H1 (cell line): ENCODE data around the gene ILKAP. TPM values are rescaled to one million over a fixed set of nuclear protein-coding genes. Genes with fewer than 3 reads are reported as not detected.
"Not testable (repeated sequence)": the region's sequence is repeated elsewhere in the genome, so short reads cannot be mapped to it uniquely, and the experiment has no call there.

Experiments
- CTCF ChIA-PET: fragments of 300-600 bp; sonication (Branson Sonifier 250); formaldehyde crosslinking; loops from one replicate; lab custom pipeline; 2021; ENCODE audit not compliant: partially characterized antibody; lab: Charles Lee
- POLR2A ChIA-PET: fragments of 300-600 bp; sonication (Branson Sonifier 250); formaldehyde crosslinking; loops from one replicate; lab custom pipeline; 2021; ENCODE audit warnings: inconsistent platforms; ENCODE audit not compliant: partially characterized antibody; lab: Charles Lee
- DNase-seq, 2 experiments: peaks; one replicate each; pipeline versions ENCODE4 v3.0.0 to v3.0.0-alpha.2; 2010 to 2022; ENCODE audit warnings: low spot score in 2 of 2, low read depth in 1 of 2, mixed read lengths in 1 of 2
- FAIRE-seq: peaks from 2 replicates; lab custom pipeline; 2011; peaks lifted over from hg19 to GRCh38; lab: Jason Lieb, UNC
- H2AFZ ChIP-seq: 2 replicates; pipeline ENCODE4 v1.8.1; 2012; ENCODE audit warnings: low read length, inconsistent platforms
- H2AK5ac ChIP-seq: 2 replicates; pipeline ENCODE4 v1.6.1; 2013; ENCODE audit warnings: low read depth, low read length
- H2BK120ac ChIP-seq: replicated peaks from 2 replicates; pipeline ENCODE3; 2013; ENCODE audit warnings: low read depth, low read length, inconsistent platforms
- H2BK12ac ChIP-seq: 2 replicates; pipeline ENCODE4 v1.6.1; 2013; ENCODE audit warnings: low read depth, low read length
- H2BK15ac ChIP-seq: 2 replicates; pipeline ENCODE4 v1.6.1; 2013; ENCODE audit warnings: low read length
- H2BK20ac ChIP-seq: 2 replicates; pipeline ENCODE4 v1.6.1; 2013; ENCODE audit warnings: low read length
- H2BK5ac ChIP-seq: 2 replicates; pipeline ENCODE4 v1.6.1; 2013; ENCODE audit warnings: low read depth, low read length
- H3K14ac ChIP-seq: 2 replicates; pipeline ENCODE4 v1.6.1; 2013; ENCODE audit warnings: inconsistent platforms; ENCODE audit not compliant: insufficient read length
- H3K18ac ChIP-seq: 2 replicates; pipeline ENCODE4 v1.6.1; 2013; ENCODE audit warnings: low read length; ENCODE audit errors: extremely low read depth
- H3K23ac ChIP-seq: 2 replicates; pipeline ENCODE4 v1.6.1; 2013; ENCODE audit warnings: inconsistent platforms; ENCODE audit not compliant: insufficient read length
- H3K23me2 ChIP-seq: 2 replicates; pipeline ENCODE4 v1.6.1; 2013; ENCODE audit warnings: low read depth, low read length
- H3K27ac ChIP-seq: 2 replicates; pipeline ENCODE4 v1.6.1; 2011; ENCODE audit warnings: low read depth, low read length, inconsistent platforms
- H3K27me3 ChIP-seq, 4 experiments: replicated peaks in 1 of 4; 1 replicate in 1 of 4; 2 replicates in 3 of 4; pipeline versions ENCODE4 v1.6.1 to v1.8.1; 2011 to 2013; ENCODE audit warnings: low read length in 3 of 4, mild to moderate bottlenecking in 3 of 4, inconsistent platforms in 2 of 4, mixed read lengths in 2 of 4, moderate library complexity in 1 of 4; ENCODE audit not compliant: control insufficient read depth in 3 of 4, insufficient read depth in 3 of 4; ENCODE audit errors: extremely low read depth in 1 of 4
- H3K36me3 ChIP-seq, 4 experiments: 2 replicates each; pipeline versions ENCODE4 v1.6.1 to v1.8.1; 2011 to 2013; ENCODE audit warnings: mild to moderate bottlenecking in 4 of 4, low read length in 3 of 4, moderate library complexity in 2 of 4, control low read depth in 1 of 4, inconsistent platforms in 1 of 4; ENCODE audit not compliant: insufficient read depth in 4 of 4, control insufficient read depth in 2 of 4
- H3K4ac ChIP-seq: replicated peaks from 2 replicates; pipeline ENCODE3; 2013; ENCODE audit warnings: low read length, low read depth, mixed read lengths, inconsistent platforms; ENCODE audit not compliant: insufficient read length
- H3K4me1 ChIP-seq, 4 experiments: replicated peaks in 1 of 4; 1 replicate in 1 of 4; 2 replicates in 3 of 4; pipeline versions ENCODE4 v1.6.1 to v1.8.1; 2011 to 2013; ENCODE audit warnings: low read length in 3 of 4, inconsistent platforms in 2 of 4, mixed read lengths in 1 of 4; ENCODE audit not compliant: insufficient read depth in 4 of 4, control insufficient read depth in 3 of 4
- H3K4me2 ChIP-seq, 2 experiments: 2 replicates each; pipeline versions ENCODE4 v1.6.1 to v1.8.1; 2011 to 2013; ENCODE audit warnings: low read depth in 2 of 2, low read length in 2 of 2, control low read depth in 1 of 2, inconsistent platforms in 1 of 2, mild to moderate bottlenecking in 1 of 2; ENCODE audit not compliant: insufficient read depth in 1 of 2
- H3K4me3 ChIP-seq, 4 experiments: fragments of 200-600, 300-600 bp in 1 of 4; sonication (generic), shearing (Covaris generic), sonication (Bioruptor Twin) in 1 of 4; 2 replicates each; pipeline versions ENCODE4 v1.5.1 to v1.8.1; 2011 to 2016; ENCODE audit warnings: low read length in 4 of 4, low read depth in 3 of 4, control low read depth in 2 of 4, inconsistent platforms in 2 of 4, mild to moderate bottlenecking in 2 of 4, mixed read lengths in 1 of 4, moderate library complexity in 1 of 4; ENCODE audit not compliant: insufficient read depth in 2 of 4; ENCODE audit errors: extremely low read depth in 1 of 4
- H3K56ac ChIP-seq: replicated peaks from 2 replicates; pipeline ENCODE3; 2013; ENCODE audit warnings: low read depth, mild to moderate bottlenecking, mixed read lengths, low read length, inconsistent platforms; ENCODE audit not compliant: insufficient read length
- H3K79me1 ChIP-seq: 2 replicates; pipeline ENCODE4 v1.6.1; 2013; ENCODE audit warnings: low read depth, low read length, control low read depth
- H3K79me2 ChIP-seq, 2 experiments: 2 replicates each; pipeline versions ENCODE4 v1.6.1 to v1.8.1; 2012 to 2013; ENCODE audit warnings: low read length in 2 of 2, mild to moderate bottlenecking in 2 of 2, inconsistent platforms in 1 of 2; ENCODE audit not compliant: insufficient read depth in 2 of 2, control insufficient read depth in 1 of 2
- H3K9ac ChIP-seq, 4 experiments: replicated peaks in 1 of 4; 1 replicate in 1 of 4; 2 replicates in 3 of 4; pipeline versions ENCODE4 v1.6.1 to v1.8.1; 2011 to 2013; ENCODE audit warnings: low read depth in 3 of 4, low read length in 3 of 4, control low read depth in 2 of 4, mild to moderate bottlenecking in 2 of 4, moderate library complexity in 2 of 4, inconsistent platforms in 1 of 4; ENCODE audit errors: extremely low read depth in 1 of 4
- H3K9me3 ChIP-seq, 2 experiments: 2 replicates each; pipeline versions ENCODE4 v1.6.1 to v1.8.1; 2012 to 2013; ENCODE audit warnings: mild to moderate bottlenecking in 2 of 2, moderate library complexity in 2 of 2, control low read depth in 1 of 2, inconsistent platforms in 1 of 2, low read depth in 1 of 2, low read length in 1 of 2, mixed read lengths in 1 of 2; ENCODE audit not compliant: insufficient read depth in 2 of 2
- H4K20me1 ChIP-seq, 2 experiments: replicated peaks in 1 of 2; 2 replicates each; pipeline versions ENCODE3 to v1.8.1; 2011 to 2013; ENCODE audit warnings: inconsistent platforms in 2 of 2, low read length in 2 of 2, mild to moderate bottlenecking in 1 of 2; ENCODE audit not compliant: insufficient read depth in 2 of 2, control insufficient read depth in 1 of 2
- H4K5ac ChIP-seq: 2 replicates; pipeline ENCODE4 v1.6.1; 2013; ENCODE audit warnings: low read length, low read depth, mixed read lengths, inconsistent platforms; ENCODE audit not compliant: insufficient read length
- H4K8ac ChIP-seq: 2 replicates; pipeline ENCODE4 v1.8.0; 2013; ENCODE audit warnings: mild to moderate bottlenecking, moderate library complexity, low read length, inconsistent platforms; ENCODE audit not compliant: insufficient read depth; ENCODE audit errors: extremely low read depth
- H4K91ac ChIP-seq: replicated peaks from 2 replicates; pipeline ENCODE3; 2013; ENCODE audit warnings: low read length, mixed read lengths, inconsistent platforms; ENCODE audit not compliant: insufficient read length
- WGBS, 2 experiments: shearing (Covaris generic) in 1 of 2; methylation state at CpG; one replicate each; pipeline versions ENCODE4 v1.1.6 to v1.1.7; 2013 to 2015; ENCODE audit warnings: low lambda C conversion rate in 2 of 2, mixed read lengths in 2 of 2, inconsistent platforms in 1 of 2, low coverage in 1 of 2, missing lambda C conversion rate in 1 of 2; ENCODE audit not compliant: insufficient replicate concordance in 2 of 2, insufficient coverage in 1 of 2, insufficient read length in 1 of 2; ENCODE audit errors: extremely low coverage in 1 of 2, missing lambda C conversion rate in 1 of 2; 5-methylcytosine and 5-hydroxymethylcytosine counted together
- polyA plus RNA-seq, 7 experiments: library from polyadenylated mRNA; depleted of rRNA in 3 of 7; stranded (reverse) in 5 of 7; unstranded in 2 of 7; fragments of >200 nt in 5 of 7; fragments of 200-250 nt in 2 of 7; gene quantifications; 1 replicate in 5 of 7; 2 replicates in 1 of 7; 4 replicates in 1 of 7; pipeline versions ENCODE4 v1.2.1 to v1.2.3, GENCODE V29; 2011 to 2013; ENCODE audit warnings: missing spikeins in 2 of 7, mixed read lengths in 2 of 7
- total RNA-seq: library from RNA; stranded (reverse); fragmentation: NEBNext Ultra II Directional; extraction: Animal tissue kit (Norgen Biotek cat#: 25700); gene quantifications from 2 replicates; pipeline ENCODE4 v1.2.1, GENCODE V29; 2021

ILKAP gene
- total and polyA plus RNA-seq, 2 of the 8 experiments (the other 6 are each of a cell fraction or from before 2014, with no cell fraction given), result 23.5 to 33.8 TPM

DNA sequence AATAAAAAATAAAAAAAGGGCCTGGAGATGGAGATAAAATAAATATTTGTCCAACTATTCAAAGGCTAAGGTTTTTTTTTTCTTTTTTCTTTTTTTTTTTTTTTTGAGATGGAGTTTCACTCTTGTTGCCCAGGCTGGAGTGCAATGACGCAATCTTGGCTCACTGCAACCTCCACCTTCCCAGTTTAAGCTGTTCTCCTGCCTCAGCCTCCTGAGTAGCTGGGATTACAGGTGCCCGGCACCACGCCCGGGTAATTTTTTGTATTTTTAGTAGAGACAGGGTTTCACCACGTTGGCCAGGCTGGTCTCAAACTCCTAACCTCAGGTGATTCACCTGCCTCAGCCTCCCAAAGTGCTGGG is 32.4 kb downstream of the ILKAP start:
- H3K4me1 ChIP-seq, H3K79me1 ChIP-seq, H2BK20ac ChIP-seq, H3K23me2 ChIP-seq, H2BK5ac ChIP-seq, H3K56ac ChIP-seq, H2BK15ac ChIP-seq, H2AK5ac ChIP-seq, H3K27ac ChIP-seq, FAIRE-seq, H3K9me3 ChIP-seq, H3K79me2 ChIP-seq, H4K91ac ChIP-seq, H3K14ac ChIP-seq, H3K27me3 ChIP-seq, H3K4me2 ChIP-seq, H3K4ac ChIP-seq, H2BK120ac ChIP-seq, H2BK12ac ChIP-seq, H3K4me3 ChIP-seq, H4K8ac ChIP-seq, H3K9ac ChIP-seq, H2AFZ ChIP-seq, H3K18ac ChIP-seq, H4K5ac ChIP-seq, DNase-seq, POLR2A ChIA-PET, H3K23ac ChIP-seq: not testable (repeated sequence)
- CTCF ChIA-PET, result interaction anchor here (1.2 kb wide), 1 partner anchor 32 kb away, joined by 3 read pairs; no protein-coding TSS in a partner anchor
- Histone ChIP-seq H4K20me1 (peaks cover 2 to 19% of the 10 kb centered on the region in 2 experiments), H3K36me3 (peaks cover 2 to 26% (median 5%) of the 10 kb centered on the region in 4 experiments; a peak in 4 of 8 replicates)
- WGBS, 2 experiments, result 98% methylated on average over 5 of the region's 5 CpGs; no CpG with 5 or more reads in 1 of the 2 experiments
